Adipocyte (in vitro differentiated cells): ENCODE data around the gene DNAH12.
"Not testable (repeated sequence)": the region's sequence is repeated elsewhere in the genome, so short reads cannot be mapped to it uniquely, and the experiment has no call there.

ENCODE experiments used
- DNase-seq: peaks from one replicate; pipeline ENCODE4 v3.0.0-alpha.2; 2015; ENCODE audit warnings: low read depth
- H3K27me3 ChIP-seq: replicated peaks from 2 replicates; pipeline ENCODE4 v1.7.0; 2013; ENCODE audit warnings: mild to moderate bottlenecking, low read length, moderate library complexity; ENCODE audit not compliant: control insufficient read depth, insufficient read depth
- H3K36me3 ChIP-seq: 2 replicates; pipeline ENCODE4 v1.7.0; 2013; ENCODE audit warnings: low read length, mild to moderate bottlenecking, moderate library complexity; ENCODE audit not compliant: control insufficient read depth, insufficient read depth, severe bottlenecking
- H3K4me1 ChIP-seq: 2 replicates; pipeline ENCODE4 v1.7.0; 2013; ENCODE audit warnings: mild to moderate bottlenecking, low read length, moderate library complexity; ENCODE audit not compliant: control insufficient read depth, insufficient read depth
- H3K4me3 ChIP-seq: 2 replicates; pipeline ENCODE4 v1.7.0; 2013; ENCODE audit warnings: mild to moderate bottlenecking, low read length, moderate library complexity
- H3K9ac ChIP-seq: 2 replicates; pipeline ENCODE4 v1.7.0; 2013; ENCODE audit warnings: mild to moderate bottlenecking, low read length, moderate library complexity
- H3K9me3 ChIP-seq: 2 replicates; pipeline ENCODE4 v1.7.0; 2013; ENCODE audit warnings: mild to moderate bottlenecking, low read length, moderate library complexity; ENCODE audit not compliant: control insufficient read depth

Gene DNAH12

GRCh38 chr3:57402675-57403074 lies 141.5 kb downstream of the DNAH12 start:
- H3K9ac ChIP-seq: no peak overlapping the region
- no peak overlapping the region for H3K4me3 ChIP-seq
- no peaks in the 10 kb centered on the region for H3K27me3 ChIP-seq
- no peaks in the 10 kb centered on the region for H3K4me1 ChIP-seq
- DNase-seq: no peak
- H3K9me3 ChIP-seq: peaks cover 9% of the 10 kb centered on the region
- H3K36me3 ChIP-seq: no peaks in the 10 kb centered on the region

DNA sequence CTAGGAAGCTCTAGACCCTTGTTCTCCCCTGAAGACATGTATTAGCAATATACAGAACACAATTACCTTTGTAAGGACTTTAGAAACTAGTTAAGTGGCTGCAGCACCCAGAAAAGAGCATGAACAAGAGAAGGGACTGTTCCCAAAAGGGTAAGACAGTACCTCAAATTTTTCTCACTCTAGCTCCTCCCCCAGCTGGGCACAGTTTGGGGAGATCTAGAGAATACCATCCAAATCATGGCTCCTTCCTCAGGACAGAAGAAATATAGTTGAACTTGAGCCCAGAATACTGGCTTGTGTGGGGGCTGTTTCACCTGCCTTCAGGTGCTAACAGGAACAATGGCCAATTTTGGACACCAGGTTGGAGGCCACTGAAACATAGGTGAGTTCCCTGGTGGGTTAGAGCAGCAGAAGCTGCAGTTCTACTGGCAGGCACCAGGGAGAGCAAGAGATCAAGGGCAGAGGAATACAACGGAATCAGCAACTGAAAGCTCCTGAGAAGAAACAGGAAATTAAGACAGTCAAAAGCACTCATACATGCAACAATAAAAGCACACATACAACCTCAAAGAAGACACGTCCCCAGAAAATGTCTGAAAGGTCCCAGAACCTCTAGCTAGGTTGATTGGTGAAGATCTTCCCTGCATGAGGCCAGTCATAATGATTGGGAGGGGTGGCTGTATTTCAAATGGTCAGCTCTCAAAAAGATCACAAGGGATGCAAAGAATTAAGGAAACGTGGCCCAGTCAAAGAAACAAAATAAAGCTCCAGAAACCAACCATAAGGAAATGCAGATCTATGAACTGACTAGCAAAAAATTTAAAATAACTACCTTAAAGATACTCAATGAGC lies 146.7 kb downstream of the DNAH12 start:
- Histone ChIP-seq H3K9ac (no peak overlapping the region), H3K4me1 (no peaks in the 10 kb centered on the region), H3K27me3 (no peaks in the 10 kb centered on the region), H3K36me3 (no peaks in the 10 kb centered on the region), H3K9me3 (peaks cover 9% of the 10 kb centered on the region), H3K4me3 (peak overlapping the region; percentile 8)
- DNase-seq: peak; percentile 63

DNA sequence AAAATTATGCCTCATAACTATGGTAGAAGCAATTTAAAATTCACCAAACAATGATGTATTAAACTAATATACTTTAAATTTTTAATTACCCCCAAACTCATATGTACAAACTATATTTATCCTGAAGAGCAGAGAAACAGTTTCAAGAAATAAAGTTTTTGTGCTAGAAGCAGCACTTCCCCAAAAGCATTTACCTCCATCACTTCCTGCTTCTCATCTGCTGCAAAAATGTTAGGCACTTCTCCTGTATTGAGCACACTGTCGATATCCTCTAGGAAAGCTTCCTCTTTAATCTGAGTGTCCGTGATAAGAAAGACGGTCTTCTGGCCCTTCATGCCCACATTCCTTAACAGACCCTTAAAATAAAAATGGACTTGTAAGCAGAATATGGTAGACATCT lies 150.2 kb downstream of the DNAH12 start:
- Histone ChIP-seq H3K27me3 (no peaks in the 10 kb centered on the region), H3K9ac (no peak overlapping the region), H3K4me1 (no peaks in the 10 kb centered on the region), H3K36me3 (no peaks in the 10 kb centered on the region), H3K9me3 (peaks cover under 1% of the 10 kb centered on the region), H3K4me3 (no peak overlapping the region)
- no peak for DNase-seq

DNA sequence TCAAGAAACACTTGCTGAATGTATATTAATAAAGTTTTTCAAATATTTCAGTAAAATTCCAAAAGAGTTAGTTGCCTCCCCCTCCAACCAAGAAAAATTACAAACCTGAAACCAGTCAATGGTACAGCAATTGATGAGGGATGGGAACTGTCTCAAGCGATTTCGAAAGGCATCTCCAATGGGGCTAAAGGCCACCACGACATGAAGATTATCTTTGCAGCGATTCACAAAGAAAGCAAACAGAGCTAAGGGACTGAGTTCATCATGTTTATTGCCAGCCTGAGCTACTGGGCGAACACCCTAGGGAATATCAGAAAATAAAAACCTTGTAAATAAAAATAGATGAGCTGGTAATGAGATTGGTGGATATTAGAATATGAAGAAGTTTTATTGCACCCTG lies 152.4 kb downstream of the DNAH12 start:
- H3K36me3 ChIP-seq: no peaks in the 10 kb centered on the region
- H3K4me3 ChIP-seq: no peak overlapping the region
- H3K4me1 ChIP-seq: no peaks in the 10 kb centered on the region
- no peak for DNase-seq
- no peaks in the 10 kb centered on the region for H3K9me3 ChIP-seq
- no peaks in the 10 kb centered on the region for H3K27me3 ChIP-seq
- no peak overlapping the region for H3K9ac ChIP-seq

- no peaks in the 10 kb centered on the region for H3K27me3 ChIP-seq
Observed at GRCh38 chr3:57389271-57389670, 154.9 kb downstream of the DNAH12 start.

DNA sequence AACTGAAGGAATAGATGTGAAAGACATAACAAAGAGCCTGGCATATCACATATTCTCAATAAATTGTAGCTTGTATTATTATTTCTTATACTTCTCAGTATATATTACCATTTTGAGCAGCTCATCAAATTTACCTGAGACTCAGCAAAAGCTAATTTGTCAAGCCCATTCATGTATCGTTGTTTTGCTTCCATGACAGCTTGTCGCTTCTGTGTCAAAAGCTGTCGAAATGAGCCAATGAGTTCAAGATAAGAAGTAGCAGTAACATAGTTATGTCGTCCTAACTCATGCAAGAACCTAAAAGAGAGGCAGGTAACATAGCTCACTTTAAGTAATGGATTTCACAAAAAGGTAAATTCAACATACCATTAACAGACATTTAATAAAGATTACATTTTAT lies 157.8 kb downstream of the DNAH12 start:
- H3K27me3 ChIP-seq: no peaks in the 10 kb centered on the region
- H3K4me3 ChIP-seq: no peak overlapping the region
- H3K4me1 ChIP-seq: no peaks in the 10 kb centered on the region
- DNase-seq: no peak
- no peaks in the 10 kb centered on the region for H3K9me3 ChIP-seq
- no peaks in the 10 kb centered on the region for H3K36me3 ChIP-seq
- no peak overlapping the region for H3K9ac ChIP-seq

More at GRCh38 chr3:57389271-57389670, 154.9 kb downstream of the DNAH12 start:
- Histone ChIP-seq H3K9me3 (no peaks in the 10 kb centered on the region), H3K36me3 (no peaks in the 10 kb centered on the region), H3K4me1 (no peaks in the 10 kb centered on the region), H3K9ac (no peak overlapping the region), H3K4me3 (no peak overlapping the region)
- DNase-seq: no peak

DNA sequence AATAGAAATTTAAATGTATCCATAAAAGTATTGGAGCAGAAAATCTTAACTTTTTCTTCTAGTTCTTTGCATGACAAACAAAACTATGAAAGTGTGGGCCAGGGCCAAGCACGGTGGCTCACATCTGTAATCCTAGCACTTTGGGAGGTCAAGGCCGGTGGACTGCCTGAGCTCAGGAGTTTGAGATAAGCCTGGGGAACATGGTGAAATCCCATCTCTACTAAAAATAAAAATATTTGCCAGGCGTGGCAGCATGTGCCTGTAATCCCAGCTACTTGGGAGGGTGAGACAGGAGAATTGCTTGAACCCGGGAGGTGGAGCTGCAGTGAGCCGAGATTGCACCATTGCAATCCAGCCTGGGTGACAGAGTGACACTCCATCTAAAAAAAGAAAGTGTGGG lies 158.6 kb downstream of the DNAH12 start:
- Histone ChIP-seq H3K27me3 (no peaks in the 10 kb centered on the region), H3K4me1 (no peaks in the 10 kb centered on the region), H3K36me3 (no peaks in the 10 kb centered on the region), H3K4me3 (no peak overlapping the region), H3K9me3 (no peaks in the 10 kb centered on the region), H3K9ac (no peak overlapping the region)
- DNase-seq: no peak

GRCh38 chr3:57383838-57384237 lies 160.3 kb downstream of the DNAH12 start:
- Histone ChIP-seq H3K4me3 (no peak overlapping the region), H3K9me3 (no peaks in the 10 kb centered on the region), H3K27me3 (peaks cover 2% of the 10 kb centered on the region), H3K9ac (no peak overlapping the region), H3K4me1 (no peaks in the 10 kb centered on the region), H3K36me3 (no peaks in the 10 kb centered on the region)
- no peak for DNase-seq

DNA sequence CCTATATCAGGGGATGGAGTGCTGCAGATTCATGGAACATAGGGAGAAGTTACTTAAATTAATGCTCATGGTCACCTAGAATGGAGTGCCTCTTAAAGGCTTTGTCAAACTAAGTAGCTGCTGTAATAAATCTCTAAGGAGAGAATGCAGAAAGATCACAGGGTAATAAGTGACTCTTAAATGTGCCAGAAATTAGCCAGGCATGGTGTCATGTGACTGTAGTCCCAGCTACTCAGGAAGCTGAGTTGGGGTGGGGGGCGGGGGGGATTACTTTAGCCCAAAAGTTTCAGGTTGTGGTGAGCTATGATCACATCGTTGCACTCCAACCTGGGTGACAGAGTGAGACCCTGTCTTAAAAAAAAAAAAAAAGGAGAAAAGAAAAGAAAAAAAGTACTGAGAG lies 160.7 kb downstream of the DNAH12 start:
- Histone ChIP-seq H3K27me3 (peaks cover 4% of the 10 kb centered on the region), H3K4me1 (no peaks in the 10 kb centered on the region), H3K4me3 (no peak overlapping the region), H3K36me3 (no peaks in the 10 kb centered on the region), H3K9ac (no peak overlapping the region), H3K9me3 (no peaks in the 10 kb centered on the region)
- DNase-seq: no peak

DNA sequence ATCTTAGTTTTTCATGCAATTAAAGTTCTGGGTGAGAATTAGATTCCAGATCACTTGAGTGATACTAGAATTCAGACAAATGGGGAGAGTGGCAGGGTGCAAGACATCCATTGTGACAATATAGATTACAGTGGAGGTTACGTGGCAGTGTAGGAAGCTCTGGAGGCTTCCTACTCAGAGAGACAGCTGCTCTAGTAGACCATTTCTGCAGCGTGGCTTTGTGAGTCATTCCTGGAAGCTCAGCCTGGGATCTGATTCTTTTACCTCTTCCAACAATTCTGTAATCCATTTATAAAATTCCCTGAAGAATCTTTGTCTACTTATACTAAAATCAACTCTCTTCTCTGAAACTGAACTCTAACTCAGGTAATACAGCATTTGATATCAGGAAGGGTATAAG lies 161.2 kb downstream of the DNAH12 start:
- DNase-seq: no peak
- H3K9me3 ChIP-seq: no peaks in the 10 kb centered on the region
- H3K27me3 ChIP-seq: peaks cover 4% of the 10 kb centered on the region
- H3K4me3 ChIP-seq: no peak overlapping the region
- no peaks in the 10 kb centered on the region for H3K4me1 ChIP-seq
- no peaks in the 10 kb centered on the region for H3K36me3 ChIP-seq
- H3K9ac ChIP-seq: no peak overlapping the region

GRCh38 chr3:57370341-57370740 lies 173.8 kb downstream of the DNAH12 start:
- Histone ChIP-seq H3K27me3 (no peaks in the 10 kb centered on the region), H3K4me1 (no peaks in the 10 kb centered on the region), H3K36me3 (no peaks in the 10 kb centered on the region), H3K9ac (no peak overlapping the region), H3K4me3 (no peak overlapping the region), H3K9me3 (peaks cover 10% of the 10 kb centered on the region)
- DNase-seq: no peak

DNA sequence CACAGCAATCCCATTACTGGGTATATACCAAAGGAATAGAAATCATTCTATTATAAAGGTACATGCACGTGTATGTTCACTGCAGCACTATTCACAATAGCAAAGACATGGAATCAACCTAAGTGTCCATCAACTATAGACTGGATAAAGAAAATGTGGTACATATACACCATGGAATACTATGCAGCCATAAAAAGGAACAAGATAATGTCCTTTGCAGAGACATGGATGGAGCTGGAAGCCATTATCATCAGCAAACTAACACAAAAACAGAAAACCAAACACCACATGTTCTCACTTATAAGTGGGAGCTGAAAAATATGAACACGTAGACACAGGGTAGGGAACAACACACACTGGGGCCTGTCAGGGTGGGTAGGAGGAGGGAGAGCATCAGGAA lies 179.1 kb downstream of the DNAH12 start:
- H3K36me3 ChIP-seq, DNase-seq, H3K9me3 ChIP-seq, H3K9ac ChIP-seq, H3K4me3 ChIP-seq, H3K4me1 ChIP-seq, H3K27me3 ChIP-seq: not testable (repeated sequence)
